Panc1 (cell line): ENCODE data around the gene SIVA1.

Source experiments
- POLR2AphosphoS5 ChIP-seq: IDR thresholded peaks from 2 replicates; pipeline ENCODE4 v1.6.1; 2012; ENCODE audit warnings: mild to moderate bottlenecking, low read depth, low read length, moderate library complexity
- REST ChIP-seq, 2 experiments: IDR thresholded peaks; 2 replicates each; pipeline ENCODE4 v1.6.1; 2011 to 2012; ENCODE audit warnings: low read depth in 2 of 2, control low read depth in 1 of 2, low read length in 1 of 2, mild to moderate bottlenecking in 1 of 2, moderate library complexity in 1 of 2; ENCODE audit not compliant: insufficient read depth in 1 of 2
- SIN3A ChIP-seq: IDR thresholded peaks from 2 replicates; pipeline ENCODE4 v1.6.1; 2012; ENCODE audit warnings: low read depth, mild to moderate bottlenecking, low read length, moderate library complexity, borderline replicate concordance; ENCODE audit not compliant: insufficient read depth
- TCF7L2 ChIP-seq: IDR thresholded peaks from 2 replicates; pipeline ENCODE4 v1.6.1; 2011; ENCODE audit warnings: mild to moderate bottlenecking, low read depth, low read length, inconsistent platforms
- TF ChIP-seq, protein P1 (sequence below): fragments of 450-650 bp; IDR thresholded peaks from 2 replicates; pipeline ENCODE4 v1.5.1; 2017; ENCODE audit warnings: mild to moderate bottlenecking

- TF ChIP-seq, protein P1, sequence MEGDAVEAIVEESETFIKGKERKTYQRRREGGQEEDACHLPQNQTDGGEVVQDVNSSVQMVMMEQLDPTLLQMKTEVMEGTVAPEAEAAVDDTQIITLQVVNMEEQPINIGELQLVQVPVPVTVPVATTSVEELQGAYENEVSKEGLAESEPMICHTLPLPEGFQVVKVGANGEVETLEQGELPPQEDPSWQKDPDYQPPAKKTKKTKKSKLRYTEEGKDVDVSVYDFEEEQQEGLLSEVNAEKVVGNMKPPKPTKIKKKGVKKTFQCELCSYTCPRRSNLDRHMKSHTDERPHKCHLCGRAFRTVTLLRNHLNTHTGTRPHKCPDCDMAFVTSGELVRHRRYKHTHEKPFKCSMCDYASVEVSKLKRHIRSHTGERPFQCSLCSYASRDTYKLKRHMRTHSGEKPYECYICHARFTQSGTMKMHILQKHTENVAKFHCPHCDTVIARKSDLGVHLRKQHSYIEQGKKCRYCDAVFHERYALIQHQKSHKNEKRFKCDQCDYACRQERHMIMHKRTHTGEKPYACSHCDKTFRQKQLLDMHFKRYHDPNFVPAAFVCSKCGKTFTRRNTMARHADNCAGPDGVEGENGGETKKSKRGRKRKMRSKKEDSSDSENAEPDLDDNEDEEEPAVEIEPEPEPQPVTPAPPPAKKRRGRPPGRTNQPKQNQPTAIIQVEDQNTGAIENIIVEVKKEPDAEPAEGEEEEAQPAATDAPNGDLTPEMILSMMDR, result peak; percentile 28; the same call in 1 of the 2 replicates
- no peak for TF ChIP-seq TCF7L2
- TF ChIP-seq REST (IDR thresholded peaks at IDR 0.05; ENCODE audit: insufficient read depth in 1 of 2, low read depth in 2 of 2, low read length in 1 of 2), result no peak
- TF ChIP-seq POLR2AphosphoS5, result no peak
- TF ChIP-seq SIN3A, result peak; percentile 53; the same call in 1 of the 2 replicates
Observed at GRCh38 chr14:104800015-104800770, 47.2 kb downstream of the SIVA1 start.
